Trophoblast cell (in vitro differentiated cells and primary cell): ENCODE data around the gene WDR19.

ENCODE experiments used
- DNase-seq, 2 donors: peaks; one replicate each; pipeline ENCODE4 v3.0.0-alpha.2; 2016
- H2AFZ ChIP-seq: 2 replicates; pipeline ENCODE4 v1.6.1; 2013; ENCODE audit warnings: low read length, moderate library complexity, mild to moderate bottlenecking; ENCODE audit not compliant: insufficient read depth, poor library complexity
- H2AK5ac ChIP-seq: 2 replicates; pipeline ENCODE4 v1.6.1; 2013; ENCODE audit warnings: mild to moderate bottlenecking, low read length
- H2BK120ac ChIP-seq: 2 replicates; pipeline ENCODE4 v1.6.1; 2013; ENCODE audit warnings: low read length, mild to moderate bottlenecking, moderate library complexity; ENCODE audit not compliant: insufficient read depth, poor library complexity
- H2BK12ac ChIP-seq: 2 replicates; pipeline ENCODE4 v1.6.1; 2013; ENCODE audit warnings: mild to moderate bottlenecking, low read length, moderate library complexity
- H2BK5ac ChIP-seq: 2 replicates; pipeline ENCODE4 v1.6.1; 2013; ENCODE audit warnings: low read length, low read depth, moderate library complexity, mild to moderate bottlenecking; ENCODE audit not compliant: poor library complexity
- H3K14ac ChIP-seq: 2 replicates; pipeline ENCODE4 v1.6.1; 2013; ENCODE audit warnings: mild to moderate bottlenecking, low read length
- H3K18ac ChIP-seq: 2 replicates; pipeline ENCODE4 v1.6.1; 2013; ENCODE audit warnings: mild to moderate bottlenecking, low read length
- H3K23ac ChIP-seq: 2 replicates; pipeline ENCODE4 v1.6.1; 2013; ENCODE audit warnings: low read length
- H3K27ac ChIP-seq: 2 replicates; pipeline ENCODE4 v1.5.1; 2013; ENCODE audit warnings: low read depth, mild to moderate bottlenecking, inconsistent platforms, low read length, moderate library complexity
- H3K27me3 ChIP-seq: 2 replicates; pipeline ENCODE4 v1.6.1; 2013; ENCODE audit warnings: inconsistent platforms, mild to moderate bottlenecking, low read length, moderate library complexity; ENCODE audit not compliant: insufficient read depth
- H3K36me3 ChIP-seq, 2 experiments: 1 replicate in 1 of 2; 2 replicates in 1 of 2; pipeline ENCODE4 v1.6.1; 2013; ENCODE audit warnings: low read length in 2 of 2, mild to moderate bottlenecking in 2 of 2, moderate library complexity in 1 of 2; ENCODE audit not compliant: insufficient read depth in 2 of 2, control insufficient read depth in 1 of 2
- H3K4ac ChIP-seq: 2 replicates; pipeline ENCODE4 v1.6.1; 2013; ENCODE audit warnings: low read depth, mild to moderate bottlenecking, low read length, moderate library complexity
- H3K4me1 ChIP-seq, 2 experiments: 1 replicate in 1 of 2; 2 replicates in 1 of 2; pipeline ENCODE4 v1.6.1; 2013; ENCODE audit warnings: low read length in 2 of 2, mild to moderate bottlenecking in 2 of 2, moderate library complexity in 1 of 2; ENCODE audit not compliant: insufficient read depth in 2 of 2, control insufficient read depth in 1 of 2
- H3K4me2 ChIP-seq: 2 replicates; pipeline ENCODE4 v1.6.1; 2013; ENCODE audit warnings: inconsistent platforms, mild to moderate bottlenecking, low read length, moderate library complexity
- H3K4me3 ChIP-seq: 2 replicates; pipeline ENCODE4 v1.5.1; 2013; ENCODE audit warnings: mild to moderate bottlenecking, low read depth, low read length, inconsistent platforms
- H3K79me1 ChIP-seq: one replicate; pipeline ENCODE4 v1.6.1; 2013; ENCODE audit warnings: low read length
- H3K79me2 ChIP-seq: 2 replicates; pipeline ENCODE4 v1.6.1; 2013; ENCODE audit warnings: low read length, mild to moderate bottlenecking; ENCODE audit not compliant: control insufficient read depth, insufficient read depth, poor library complexity
- H3K9ac ChIP-seq: 2 replicates; pipeline ENCODE4 v1.6.1; 2013; ENCODE audit warnings: mild to moderate bottlenecking, low read length
- H3K9me3 ChIP-seq: 2 replicates; pipeline ENCODE4 v1.6.1; 2013; ENCODE audit warnings: low read depth, mild to moderate bottlenecking, control low read depth, inconsistent platforms, low read length; ENCODE audit not compliant: insufficient read depth
- H4K12ac ChIP-seq: 2 replicates; pipeline ENCODE4 v1.6.1; 2013; ENCODE audit warnings: low read depth, mild to moderate bottlenecking, low read length, moderate library complexity
- H4K8ac ChIP-seq: 2 replicates; pipeline ENCODE4 v1.6.1; 2013; ENCODE audit warnings: low read depth, mild to moderate bottlenecking, low read length, moderate library complexity
- H4K91ac ChIP-seq: one replicate; pipeline ENCODE4 v1.6.1; 2013; ENCODE audit warnings: low read depth, mild to moderate bottlenecking, low read length, moderate library complexity
- WGBS: extraction: QIAGEN DNeasy Blood & Tissue Kit; methylation state at CpG from one replicate; pipeline ENCODE4 v1.1.7; 2013; ENCODE audit warnings: missing lambda C conversion rate; ENCODE audit not compliant: insufficient read length, insufficient coverage; ENCODE audit errors: extremely low coverage; 5-methylcytosine and 5-hydroxymethylcytosine counted together

The WDR19 gene

DNA sequence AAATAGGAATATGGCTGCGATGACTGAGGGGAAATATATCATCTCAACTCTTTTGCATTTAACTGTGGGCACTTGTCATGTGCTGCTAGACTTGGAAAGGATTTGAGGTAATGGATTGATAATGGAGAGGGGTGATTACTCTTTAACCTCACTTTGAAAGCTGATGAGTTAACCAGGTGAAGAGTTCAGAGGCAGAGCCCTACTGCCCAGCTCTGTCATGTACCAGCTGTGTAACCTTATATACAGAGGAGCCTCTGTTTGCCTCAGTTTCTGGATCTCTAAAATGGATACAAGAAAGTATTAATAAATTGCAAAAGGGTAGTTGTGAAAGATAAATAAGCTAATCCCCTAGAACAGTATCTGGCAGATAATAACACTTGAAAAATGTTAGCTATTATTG lies 51.5 kb downstream of the WDR19 start:
- no peak overlapping the region for H4K91ac ChIP-seq
- H3K4me3 ChIP-seq = no peak overlapping the region
- WGBS = no CpG with 5 or more reads among the region's 1 CpG
- H3K79me1 ChIP-seq = no peaks in the 10 kb centered on the region
- no peak for DNase-seq
- peaks cover 0 to 2% of the 10 kb centered on the region in 2 experiments for H3K4me1 ChIP-seq
- H2BK5ac ChIP-seq = no peak overlapping the region
- no peak overlapping the region for H3K18ac ChIP-seq
- H4K12ac ChIP-seq = no peak overlapping the region
- H2BK120ac ChIP-seq = no peak overlapping the region
- H3K27me3 ChIP-seq = no peaks in the 10 kb centered on the region
- no peaks in the 10 kb centered on the region for H3K9me3 ChIP-seq
- H3K79me2 ChIP-seq = no peaks in the 10 kb centered on the region
- no peak overlapping the region for H3K4ac ChIP-seq
- peaks cover 0 to 2% of the 10 kb centered on the region in 2 experiments for H3K36me3 ChIP-seq
- no peak overlapping the region for H3K23ac ChIP-seq
- no peak overlapping the region for H2AK5ac ChIP-seq
- H3K9ac ChIP-seq = no peak overlapping the region
- no peak overlapping the region for H2BK12ac ChIP-seq
- no peak overlapping the region for H3K4me2 ChIP-seq
- H3K14ac ChIP-seq = no peak overlapping the region
- no peak overlapping the region for H2AFZ ChIP-seq
- no peak overlapping the region for H3K27ac ChIP-seq
- no peak overlapping the region for H4K8ac ChIP-seq

DNA sequence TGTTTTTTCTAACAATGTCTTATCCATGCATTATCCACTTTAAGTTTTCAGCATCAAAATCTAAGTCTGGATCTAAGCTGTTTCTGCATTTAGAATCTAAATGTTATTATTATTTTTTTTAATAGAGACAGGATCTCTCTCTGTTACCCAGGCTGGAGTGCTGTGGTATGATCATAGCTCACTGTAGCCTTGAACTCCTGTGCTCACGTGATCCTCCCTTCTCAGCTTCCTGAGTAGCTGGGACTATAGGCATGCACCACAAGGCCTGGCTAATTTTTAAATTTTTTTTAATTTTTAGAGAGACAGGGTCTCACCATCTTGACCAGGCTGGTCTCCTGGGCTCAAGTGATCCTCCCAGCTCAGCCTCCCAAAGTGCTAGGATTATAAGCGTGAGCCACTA lies 52.7 kb downstream of the WDR19 start:
- Histone ChIP-seq H2AFZ (no peak overlapping the region), H3K14ac (no peak overlapping the region), H4K8ac (no peak overlapping the region), H3K4me2 (no peak overlapping the region), H2BK5ac (no peak overlapping the region), H3K4ac (no peak overlapping the region), H3K79me2 (no peaks in the 10 kb centered on the region), H3K27me3 (no peaks in the 10 kb centered on the region), H3K36me3 (peaks cover 0 to 2% of the 10 kb centered on the region in 2 experiments), H3K18ac (no peak overlapping the region), H3K23ac (no peak overlapping the region), H3K9ac (no peak overlapping the region), H2AK5ac (no peak overlapping the region), H3K4me1 (peaks cover 0 to 2% of the 10 kb centered on the region in 2 experiments), H3K9me3 (no peaks in the 10 kb centered on the region), H3K4me3 (no peak overlapping the region), H2BK120ac (no peak overlapping the region), H4K91ac (no peak overlapping the region), H4K12ac (no peak overlapping the region), H3K79me1 (no peaks in the 10 kb centered on the region), H3K27ac (no peak overlapping the region), H2BK12ac (no peak overlapping the region)
- DNase-seq = no peak
- no CpG with 5 or more reads among the region's 2 CpGs for WGBS

DNA sequence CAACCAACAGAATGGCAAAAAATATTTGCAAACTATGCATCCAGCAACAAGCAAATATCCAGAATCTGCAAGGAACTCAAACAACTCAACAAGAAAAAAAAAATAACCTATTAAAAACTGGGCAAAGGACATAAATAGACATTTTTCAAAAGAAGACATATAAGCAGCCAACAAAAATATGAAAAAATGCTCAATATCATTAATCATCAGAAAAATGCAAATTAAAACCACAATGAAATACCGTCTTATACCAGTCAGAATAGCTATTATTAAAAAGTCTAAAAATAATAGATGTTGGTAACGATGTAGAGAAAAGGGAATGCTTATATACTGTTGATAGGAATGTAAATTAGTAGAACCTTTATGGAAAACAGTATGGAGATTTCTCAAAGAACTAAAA lies 53.4 kb downstream of the WDR19 start:
- Histone ChIP-seq H3K4ac (no peak overlapping the region), H3K4me1 (peaks cover 0 to 2% of the 10 kb centered on the region in 2 experiments), H3K79me2 (no peaks in the 10 kb centered on the region), H4K91ac (no peak overlapping the region), H4K8ac (no peak overlapping the region), H3K27ac (no peak overlapping the region), H2BK12ac (no peak overlapping the region), H3K14ac (no peak overlapping the region), H3K4me2 (no peak overlapping the region), H3K23ac (no peak overlapping the region), H3K9me3 (no peaks in the 10 kb centered on the region), H3K27me3 (no peaks in the 10 kb centered on the region), H3K79me1 (no peaks in the 10 kb centered on the region), H4K12ac (no peak overlapping the region), H3K4me3 (no peak overlapping the region), H3K9ac (no peak overlapping the region), H3K18ac (no peak overlapping the region), H2AFZ (no peak overlapping the region), H3K36me3 (peaks cover 0 to 2% of the 10 kb centered on the region in 2 experiments), H2BK120ac (no peak overlapping the region), H2AK5ac (no peak overlapping the region), H2BK5ac (no peak overlapping the region)
- no CpG with 5 or more reads among the region's 2 CpGs for WGBS
- no peak for DNase-seq

DNA sequence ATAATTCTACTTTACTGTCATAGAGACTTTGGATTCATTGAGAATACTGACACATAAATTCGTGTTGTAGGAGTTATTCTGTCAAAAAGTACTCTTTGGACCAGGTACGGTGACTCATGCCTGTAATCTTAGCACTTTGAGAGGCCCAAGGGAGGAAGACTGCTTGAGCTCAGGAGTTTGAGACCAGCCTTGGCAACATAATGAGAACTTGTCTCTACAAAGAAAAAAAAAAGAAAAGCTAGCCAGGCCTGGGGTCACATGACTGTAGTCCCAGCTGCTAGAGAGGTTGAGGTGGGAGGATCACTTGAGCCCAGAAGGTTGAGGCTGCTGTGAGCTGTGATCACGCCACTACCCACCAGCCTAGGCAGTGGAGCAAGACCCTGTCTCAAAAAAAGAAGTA lies 54.9 kb downstream of the WDR19 start:
- Histone ChIP-seq H2AFZ (no peak overlapping the region), H3K4ac (no peak overlapping the region), H2BK120ac (no peak overlapping the region), H3K27ac (no peak overlapping the region), H3K18ac (no peak overlapping the region), H4K91ac (no peak overlapping the region), H4K8ac (peak overlapping the region; percentile 60), H3K27me3 (no peaks in the 10 kb centered on the region), H2BK12ac (no peak overlapping the region), H3K4me2 (no peak overlapping the region), H4K12ac (no peak overlapping the region), H3K36me3 (peaks cover 0 to 4% of the 10 kb centered on the region in 2 experiments), H3K4me3 (no peak overlapping the region), H3K79me2 (no peaks in the 10 kb centered on the region), H3K79me1 (no peaks in the 10 kb centered on the region), H3K14ac (no peak overlapping the region), H2BK5ac (no peak overlapping the region), H3K23ac (no peak overlapping the region), H2AK5ac (no peak overlapping the region), H3K9ac (no peak overlapping the region), H3K9me3 (no peaks in the 10 kb centered on the region), H3K4me1 (peaks cover 0 to 2% of the 10 kb centered on the region in 2 experiments)
- no peak for DNase-seq
- no CpG with 5 or more reads among the region's 3 CpGs for WGBS
